Astrocyte (in vitro differentiated cells and primary cell): Measurements from ENCODE around the gene RGS10. TPM values are rescaled to one million over a fixed set of nuclear protein-coding genes. Genes with fewer than 3 reads are reported as not detected.

Source experiments
- DNase-seq: peaks from one replicate; pipeline ENCODE4 v3.0.0-alpha.2; 2010; ENCODE audit warnings: low read depth
- FAIRE-seq: peaks from 2 replicates; lab custom pipeline; 2011; peaks lifted over from hg19 to GRCh38; lab: Jason Lieb, UNC
- H2AFZ ChIP-seq: 2 replicates; pipeline ENCODE4 v1.6.0; 2012; ENCODE audit warnings: low read depth, low read length, inconsistent platforms
- H3K27ac ChIP-seq: 2 replicates; pipeline ENCODE4 v1.5.1; 2011; ENCODE audit warnings: low read depth, low read length, inconsistent platforms
- H3K27me3 ChIP-seq: 2 replicates; pipeline ENCODE4 v1.6.0; 2011; ENCODE audit warnings: low read length, inconsistent platforms; ENCODE audit not compliant: insufficient read depth
- H3K36me3 ChIP-seq: 2 replicates; pipeline ENCODE4 v1.5.1; 2011; ENCODE audit warnings: low read length, inconsistent platforms; ENCODE audit not compliant: insufficient read depth
- H3K4me1 ChIP-seq: 2 replicates; pipeline ENCODE4 v1.5.1; 2011; ENCODE audit warnings: low read length, inconsistent platforms; ENCODE audit not compliant: insufficient read depth
- H3K4me2 ChIP-seq: 2 replicates; pipeline ENCODE4 v1.6.0; 2012; ENCODE audit warnings: low read length, inconsistent platforms
- H3K4me3 ChIP-seq: 2 replicates; pipeline ENCODE4 v1.5.1; 2011; ENCODE audit warnings: low read depth, mild to moderate bottlenecking, low read length, inconsistent platforms; ENCODE audit not compliant: insufficient read depth
- H3K79me2 ChIP-seq: 2 replicates; pipeline ENCODE4 v1.6.0; 2012; ENCODE audit warnings: mild to moderate bottlenecking, low read length, inconsistent platforms; ENCODE audit not compliant: insufficient read depth
- H3K9ac ChIP-seq: 2 replicates; pipeline ENCODE4 v1.6.0; 2012; ENCODE audit warnings: mild to moderate bottlenecking, low read length, inconsistent platforms
- H3K9me3 ChIP-seq: 2 replicates; pipeline ENCODE4 v1.5.1; 2012; ENCODE audit warnings: low read depth, mild to moderate bottlenecking, low read length, inconsistent platforms; ENCODE audit not compliant: insufficient read depth
- H4K20me1 ChIP-seq: 2 replicates; pipeline ENCODE4 v1.6.0; 2012; ENCODE audit warnings: low read length, inconsistent platforms; ENCODE audit not compliant: insufficient read depth
- H3K27ac Mint-ChIP-seq: one replicate; pipeline ENCODE4 v1.8.0; 2021; ENCODE audit warnings: mild to moderate bottlenecking, mixed read lengths; ENCODE audit not compliant: unreplicated experiment
- H3K27me3 Mint-ChIP-seq: one replicate; pipeline ENCODE4 v1.8.0; 2021; ENCODE audit warnings: low read depth, mixed read lengths; ENCODE audit not compliant: unreplicated experiment
- H3K36me3 Mint-ChIP-seq: one replicate; pipeline ENCODE4 v1.8.0; 2021; ENCODE audit warnings: low read depth, mixed read lengths; ENCODE audit not compliant: unreplicated experiment
- H3K4me1 Mint-ChIP-seq: one replicate; pipeline ENCODE4 v1.8.0; 2021; ENCODE audit warnings: low read depth, mixed read lengths; ENCODE audit not compliant: unreplicated experiment
- H3K4me3 Mint-ChIP-seq: one replicate; pipeline ENCODE4 v1.8.0; 2021; ENCODE audit warnings: mild to moderate bottlenecking, moderate library complexity, mixed read lengths; ENCODE audit not compliant: unreplicated experiment
- H3K9me3 Mint-ChIP-seq: one replicate; pipeline ENCODE4 v1.8.0; 2021; ENCODE audit warnings: mild to moderate bottlenecking, mixed read lengths; ENCODE audit not compliant: unreplicated experiment
- EZH2 ChIP-seq: IDR thresholded peaks from 2 replicates; pipeline ENCODE4 v1.6.1; 2012; ENCODE audit warnings: mild to moderate bottlenecking, low read length, inconsistent platforms; ENCODE audit not compliant: insufficient read depth
- total RNA-seq: library from RNA; stranded (reverse); gene quantifications from 2 replicates; pipeline ENCODE4 v1.2.1, GENCODE V29; 2021
- TF ChIP-seq, protein P1 (sequence below): IDR thresholded peaks from 2 replicates; pipeline ENCODE4 v1.5.1; 2011; ENCODE audit warnings: low read depth, mild to moderate bottlenecking, inconsistent platforms, low read length, moderate library complexity; ENCODE audit not compliant: insufficient read depth

The RGS10 gene
- total RNA-seq, 1 donor from 2014 or later = 40.1 TPM

- Mint-ChIP-seq H3K36me3 (peaks cover 23% of the 10 kb centered on the region), H3K9me3 (no peaks in the 10 kb centered on the region), H3K27me3 (no peaks in the 10 kb centered on the region), H3K27ac (no peak overlapping the region), H3K4me3 (no peak overlapping the region), H3K4me1 (no peaks in the 10 kb centered on the region)
- Histone ChIP-seq H3K27ac (no peak overlapping the region), H4K20me1 (peaks cover 16% of the 10 kb centered on the region), H3K36me3 (peaks cover 64% of the 10 kb centered on the region), H3K4me1 (no peaks in the 10 kb centered on the region), H3K4me3 (no peak overlapping the region), H3K27me3 (no peaks in the 10 kb centered on the region), H3K9ac (no peak overlapping the region), H3K9me3 (no peaks in the 10 kb centered on the region), H2AFZ (no peak overlapping the region), H3K4me2 (no peak overlapping the region), H3K79me2 (peaks cover 7% of the 10 kb centered on the region)
- FAIRE-seq (no peak), DNase-seq (no peak)
- TF ChIP-seq, protein P1, sequence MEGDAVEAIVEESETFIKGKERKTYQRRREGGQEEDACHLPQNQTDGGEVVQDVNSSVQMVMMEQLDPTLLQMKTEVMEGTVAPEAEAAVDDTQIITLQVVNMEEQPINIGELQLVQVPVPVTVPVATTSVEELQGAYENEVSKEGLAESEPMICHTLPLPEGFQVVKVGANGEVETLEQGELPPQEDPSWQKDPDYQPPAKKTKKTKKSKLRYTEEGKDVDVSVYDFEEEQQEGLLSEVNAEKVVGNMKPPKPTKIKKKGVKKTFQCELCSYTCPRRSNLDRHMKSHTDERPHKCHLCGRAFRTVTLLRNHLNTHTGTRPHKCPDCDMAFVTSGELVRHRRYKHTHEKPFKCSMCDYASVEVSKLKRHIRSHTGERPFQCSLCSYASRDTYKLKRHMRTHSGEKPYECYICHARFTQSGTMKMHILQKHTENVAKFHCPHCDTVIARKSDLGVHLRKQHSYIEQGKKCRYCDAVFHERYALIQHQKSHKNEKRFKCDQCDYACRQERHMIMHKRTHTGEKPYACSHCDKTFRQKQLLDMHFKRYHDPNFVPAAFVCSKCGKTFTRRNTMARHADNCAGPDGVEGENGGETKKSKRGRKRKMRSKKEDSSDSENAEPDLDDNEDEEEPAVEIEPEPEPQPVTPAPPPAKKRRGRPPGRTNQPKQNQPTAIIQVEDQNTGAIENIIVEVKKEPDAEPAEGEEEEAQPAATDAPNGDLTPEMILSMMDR = no peak
- TF ChIP-seq EZH2 = no peak
Measured at GRCh38 chr10:119575991-119576390, 33.5 kb upstream of the RGS10 start.

GRCh38 chr10:119575506-119575905, 33.0 kb upstream of the RGS10 start:
- Histone ChIP-seq H3K36me3 (peaks cover 62% of the 10 kb centered on the region), H4K20me1 (peaks cover 16% of the 10 kb centered on the region), H3K27ac (no peak overlapping the region), H3K79me2 (peaks cover 5% of the 10 kb centered on the region), H3K9ac (no peak overlapping the region), H3K9me3 (no peaks in the 10 kb centered on the region), H3K27me3 (no peaks in the 10 kb centered on the region), H3K4me3 (no peak overlapping the region), H3K4me2 (no peak overlapping the region), H2AFZ (no peak overlapping the region), H3K4me1 (no peaks in the 10 kb centered on the region)
- Mint-ChIP-seq H3K27me3 (no peaks in the 10 kb centered on the region), H3K4me3 (no peak overlapping the region), H3K27ac (no peak overlapping the region), H3K4me1 (no peaks in the 10 kb centered on the region), H3K36me3 (peaks cover 23% of the 10 kb centered on the region), H3K9me3 (no peaks in the 10 kb centered on the region)
- DNase-seq (peak; percentile 16), FAIRE-seq (no peak)
- TF ChIP-seq EZH2 = no peak
- TF ChIP-seq, protein P1 = no peak

GRCh38 chr10:119567978-119568377, 25.5 kb upstream of the RGS10 start:
- H3K4me3 ChIP-seq = no peak overlapping the region
- no peaks in the 10 kb centered on the region for H3K27me3 ChIP-seq
- no peaks in the 10 kb centered on the region for H4K20me1 ChIP-seq
- Mint-ChIP-seq H3K4me1 (no peaks in the 10 kb centered on the region), H3K9me3 (no peaks in the 10 kb centered on the region), H3K4me3 (no peak overlapping the region), H3K36me3 (peaks cover 3% of the 10 kb centered on the region), H3K27ac (no peak overlapping the region), H3K27me3 (no peaks in the 10 kb centered on the region)
- H3K4me2 ChIP-seq = no peak overlapping the region
- H2AFZ ChIP-seq = no peak overlapping the region
- H3K27ac ChIP-seq = no peak overlapping the region
- peaks cover 6% of the 10 kb centered on the region for H3K36me3 ChIP-seq
- H3K79me2 ChIP-seq = no peaks in the 10 kb centered on the region
- TF ChIP-seq, protein P1 = no peak
- FAIRE-seq = no peak
- no peaks in the 10 kb centered on the region for H3K4me1 ChIP-seq
- H3K9me3 ChIP-seq = no peaks in the 10 kb centered on the region
- H3K9ac ChIP-seq = no peak overlapping the region
- DNase-seq = no peak
